ENCODE results near the gene MTR.
"Not testable (repeated sequence)": the region's sequence is repeated elsewhere in the genome, so short reads cannot be mapped to it uniquely, and the experiment has no call there.

Gene MTR

DNA sequence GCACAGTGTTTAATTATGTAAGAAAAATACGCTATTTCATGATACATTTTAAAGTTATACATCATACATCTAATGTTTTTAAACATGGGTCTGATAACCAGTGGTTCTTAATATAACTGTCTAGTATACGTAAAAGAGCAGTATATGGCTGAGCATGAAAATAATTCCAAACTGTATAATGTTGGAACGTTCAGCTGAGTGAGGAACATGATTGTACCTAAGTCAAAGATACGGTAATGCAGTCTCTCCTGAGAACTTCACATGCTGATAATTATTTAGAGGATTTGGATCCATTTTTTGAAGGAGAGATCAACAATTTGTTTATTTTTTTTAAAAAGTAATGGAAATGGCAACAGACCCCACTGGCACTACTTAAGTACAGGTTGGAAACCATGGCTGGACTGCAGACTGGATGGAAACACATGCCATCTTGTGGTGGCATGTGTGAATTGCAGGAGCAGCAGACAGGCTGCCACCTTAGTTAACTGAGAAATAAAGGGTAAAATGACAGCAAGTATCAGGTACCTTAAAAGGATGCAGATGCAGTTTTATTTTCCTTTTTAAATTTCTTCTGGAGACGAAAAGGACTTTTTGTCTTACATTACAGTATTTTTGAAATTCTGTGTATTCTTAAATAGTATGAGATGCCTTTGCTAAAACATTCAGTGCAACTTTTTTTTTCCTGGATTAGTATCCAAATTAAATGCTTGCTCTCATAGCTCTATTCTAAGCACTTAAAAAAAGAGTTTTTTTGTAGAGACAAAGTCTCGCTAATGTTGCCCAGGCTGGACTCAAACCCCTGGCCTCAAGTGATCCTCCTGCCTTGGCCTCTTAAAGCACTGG is 73.8 kb downstream of the MTR start:
- peak; percentile 20 for DNase-seq

- DNase-seq: no peak
Measured at GRCh38 chr1:236869911-236870310, 74.8 kb downstream of the MTR start.

GRCh38 chr1:236870721-236871120 is 75.6 kb downstream of the MTR start:
- DNase-seq: no peak

DNA sequence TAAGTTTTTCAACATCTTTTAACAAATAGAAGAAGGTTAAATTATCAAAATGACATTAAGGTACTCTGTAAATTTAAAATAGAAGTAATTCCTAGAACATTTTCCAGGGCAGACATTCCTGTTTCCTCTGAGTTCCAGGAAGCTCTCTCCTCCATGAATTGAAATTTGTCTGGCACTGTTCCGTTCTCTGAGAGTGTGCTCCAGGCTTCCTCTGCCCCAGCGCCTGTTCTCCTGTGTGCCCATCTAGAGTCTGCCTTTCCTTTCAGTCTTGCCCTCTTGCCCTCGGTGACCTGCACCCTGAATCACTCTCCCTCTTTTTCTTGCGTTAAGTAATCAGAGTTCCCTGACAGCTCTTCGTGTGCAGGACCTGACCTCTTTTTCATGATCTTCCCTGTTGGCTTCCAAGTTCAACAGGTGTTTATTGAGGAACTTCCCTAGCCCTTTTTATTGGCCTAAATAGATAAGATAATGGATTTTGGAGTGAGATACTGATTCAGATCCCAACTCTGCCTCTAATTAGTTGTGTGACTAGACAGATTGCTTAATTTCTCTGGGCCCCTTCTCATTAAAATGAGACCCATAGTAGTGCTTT is 77.1 kb downstream of the MTR start:
- DNase-seq: no peak

GRCh38 chr1:236875975-236876374 is 80.9 kb downstream of the MTR start:
- no peak for DNase-seq

DNA sequence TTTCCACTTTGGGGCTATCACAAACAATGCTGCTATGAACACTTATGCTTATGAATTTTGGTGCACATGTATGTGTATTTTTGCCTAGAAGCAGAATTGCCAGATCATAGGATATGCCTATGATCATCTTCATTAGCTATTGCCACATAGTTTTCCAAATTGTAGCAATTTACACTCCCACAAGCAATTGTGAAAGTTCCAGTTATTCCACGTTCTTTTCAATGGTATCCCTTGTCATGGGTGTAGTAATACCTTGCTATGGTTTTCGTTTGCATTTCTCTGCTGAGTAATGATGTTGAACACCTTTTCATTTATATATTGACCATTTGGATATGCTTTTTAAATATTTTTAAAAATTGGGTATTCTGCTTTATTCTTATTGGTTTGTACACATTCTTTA is 82.6 kb downstream of the MTR start:
- no peak for DNase-seq

DNA sequence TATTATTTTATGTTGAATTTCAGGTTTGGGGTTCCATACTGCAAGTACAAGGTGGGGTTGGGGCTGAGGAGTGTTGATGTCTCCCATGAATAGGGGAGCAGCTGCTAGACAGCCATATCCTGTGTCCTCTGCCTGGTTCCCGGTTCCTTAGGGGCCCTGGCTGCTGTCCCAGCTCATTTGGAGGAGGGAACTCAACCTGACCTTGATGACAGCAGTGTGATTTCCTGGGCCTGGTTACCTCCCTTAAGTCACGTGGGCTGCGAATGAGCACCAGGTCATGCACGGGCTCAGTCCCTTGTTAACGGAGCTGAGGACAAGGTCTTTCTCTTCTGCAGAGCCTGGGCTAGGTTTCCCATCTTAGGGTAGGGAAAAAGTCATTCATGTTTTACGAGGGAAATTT is 85.1 kb downstream of the MTR start:
- DNase-seq: no peak

- no peak for DNase-seq
Measured at GRCh38 chr1:236882678-236883077, 87.6 kb downstream of the MTR start.

DNA sequence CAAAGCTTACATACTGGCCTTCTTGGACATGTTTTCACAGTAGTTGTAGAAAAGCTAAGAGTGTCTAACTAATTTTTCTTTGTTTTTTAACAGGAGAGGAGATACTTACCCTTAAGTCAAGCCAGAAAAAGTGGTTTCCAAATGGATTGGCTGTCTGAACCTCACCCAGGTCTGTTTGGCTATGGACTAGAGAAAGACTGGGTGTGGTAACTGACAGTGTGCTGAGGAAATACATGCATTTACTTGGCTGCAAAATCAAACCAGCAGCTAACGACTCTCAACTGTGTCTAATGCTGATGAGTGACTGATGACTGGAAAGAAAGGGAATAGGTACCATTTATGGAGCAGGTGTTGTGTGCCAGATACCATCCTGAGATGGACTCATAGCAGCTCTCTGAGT is 91.1 kb downstream of the MTR start:
- no peak for DNase-seq

- DNase-seq: no peak
Measured at GRCh38 chr1:236887081-236887480, 92.0 kb downstream of the MTR start.

DNA sequence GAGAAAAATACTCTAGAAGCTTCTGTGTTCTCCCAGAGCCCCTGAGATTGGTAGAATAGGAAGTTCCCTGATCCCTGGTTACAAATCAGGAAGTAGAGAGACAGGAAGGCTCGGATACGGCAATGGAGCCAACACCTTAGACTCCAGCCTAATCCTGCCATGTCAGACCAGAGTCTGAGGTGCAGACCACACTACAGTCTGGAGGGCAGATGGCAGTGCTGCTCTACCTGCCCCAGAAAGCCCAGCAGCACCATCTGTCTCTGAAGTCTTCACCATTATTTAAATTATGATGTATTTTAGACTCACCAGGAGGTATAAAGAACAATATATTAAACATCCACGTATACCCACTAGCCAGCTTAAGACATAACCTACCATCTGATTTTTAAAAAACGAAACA is 93.0 kb downstream of the MTR start:
- DNase-seq: no peak

- no peak for DNase-seq
Measured at GRCh38 chr1:236888903-236889302, 93.8 kb downstream of the MTR start.

- no peak for DNase-seq
Measured at GRCh38 chr1:236890152-236891056, 95.3 kb downstream of the MTR start.

GRCh38 chr1:236893626-236894545 is 98.8 kb downstream of the MTR start:
- DNase-seq: no peak

GRCh38 chr1:236895665-236896387 is 100.7 kb downstream of the MTR start:
- DNase-seq: no peak

- DNase-seq: no peak
Measured at GRCh38 chr1:236896716-236897115, 101.6 kb downstream of the MTR start.

GRCh38 chr1:236904892-236905741 is 110.0 kb downstream of the MTR start:
- DNase-seq: no peak

DNA sequence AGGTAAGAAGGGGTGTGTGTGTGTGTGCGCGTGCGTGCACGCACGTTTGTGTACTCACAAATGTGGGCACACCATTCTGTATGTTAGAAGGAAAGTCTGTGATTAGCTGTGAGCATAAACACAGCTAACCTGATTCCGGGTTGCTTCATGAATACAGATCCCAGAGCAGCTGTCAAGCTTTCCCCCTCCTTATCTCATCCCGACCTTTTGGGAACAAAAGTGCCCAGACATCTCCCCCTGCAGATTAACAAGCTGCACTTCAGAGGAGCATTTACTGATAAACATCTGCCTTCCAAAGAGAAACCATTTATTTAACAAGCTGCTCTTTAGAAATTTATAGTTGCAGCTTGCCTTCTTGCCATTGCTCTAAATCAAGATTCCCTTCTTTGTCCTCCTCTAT is 112.1 kb downstream of the MTR start:
- DNase-seq: no peak

DNA sequence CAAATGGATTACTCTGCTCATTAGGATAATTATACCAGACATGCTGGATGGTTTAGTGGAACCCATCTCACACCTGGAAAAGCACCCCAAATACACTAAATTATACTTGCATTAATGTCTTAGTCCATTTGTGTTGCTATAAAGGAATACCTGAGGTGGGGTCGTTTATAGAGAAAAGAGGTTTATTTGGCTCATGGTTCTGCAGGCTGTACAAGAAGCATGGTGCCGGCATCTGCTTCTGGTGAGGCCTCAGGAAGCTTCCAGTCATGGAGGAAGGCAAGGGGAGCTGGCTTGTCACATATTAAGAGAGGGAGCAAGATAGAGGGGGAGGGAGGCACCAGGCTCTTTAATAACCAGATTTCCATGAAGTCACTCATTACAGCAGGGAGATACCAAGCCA is 113.6 kb downstream of the MTR start:
- no peak for DNase-seq

- DNase-seq: not testable (repeated sequence)
Measured at GRCh38 chr1:236911047-236911446, 116.0 kb downstream of the MTR start.
